Heart right ventricle (tissue), 16 donors: ENCODE results near the gene SLC22A2. TPM values are rescaled to one million over a fixed set of nuclear protein-coding genes. Genes with fewer than 3 reads are reported as not detected.

Experiments
- ATAC-seq, 8 donors: fragments of 200-7000 bp; cut with Tn5 transposase; one replicate each; pipeline ENCODE4 v1.9.1; 2020; ENCODE audit warnings: mild to moderate bottlenecking in 8 of 8, moderate library complexity in 8 of 8, moderate number of reproducible peaks in 1 of 8
- DNase-seq, 2 donors: peaks; one replicate each; pipeline ENCODE4 v3.0.0-alpha.2; 2020
- H3K27ac ChIP-seq, 10 donors: fragments of 200-600 bp; sonication (generic) in 2 of 10; one replicate each; pipeline versions ENCODE4 v1.5.0 to v1.8.0; 2020 to 2022; ENCODE audit warnings: mild to moderate bottlenecking in 3 of 10
- H3K27me3 ChIP-seq, 7 donors: fragments of 200-600 bp; one replicate each; pipeline ENCODE4 v1.8.0; 2021 to 2022; ENCODE audit warnings: mild to moderate bottlenecking in 2 of 7
- H3K36me3 ChIP-seq, 9 donors: fragments of 200-600 bp; sonication (generic) in 1 of 9; one replicate each; pipeline versions ENCODE4 v1.5.0 to v1.8.0; 2020 to 2022; ENCODE audit warnings: mild to moderate bottlenecking in 2 of 9
- H3K4me1 ChIP-seq, 9 donors: fragments of 200-600 bp; sonication (generic) in 1 of 9; one replicate each; pipeline versions ENCODE4 v1.5.0 to v1.8.0; 2020 to 2022; ENCODE audit warnings: mild to moderate bottlenecking in 4 of 9
- H3K4me3 ChIP-seq, 10 donors: fragments of 200-600 bp; sonication (generic) in 2 of 10; one replicate each; pipeline versions ENCODE4 v1.5.0 to v1.8.0; 2020 to 2022; ENCODE audit warnings: mild to moderate bottlenecking in 7 of 10, moderate library complexity in 2 of 10
- H3K9me3 ChIP-seq, 11 donors: fragments of 200-600 bp in 10 of 11; sonication (generic) in 2 of 11; one replicate each; pipeline versions ENCODE4 v1.5.0 to v1.8.0; 2013 to 2022; ENCODE audit warnings: mild to moderate bottlenecking in 2 of 11, control low read depth in 1 of 11, moderate library complexity in 1 of 11
- WGBS, 2 donors: extraction: QIAGEN DNeasy Blood & Tissue Kit; methylation state at CpG; one replicate each; pipeline ENCODE4 v1.1.7; 2013; ENCODE audit warnings: inconsistent platforms in 1 of 2; 5-methylcytosine and 5-hydroxymethylcytosine counted together
- intact Hi-C, 10 donors: fragments of 100-400 bp; cut with DNase I; formaldehyde crosslinking; loops; one replicate each; pipeline versions ENCODE4 v1.11.1 to v1.14.2; 2022
- polyA plus RNA-seq, 2 donors: library from polyadenylated mRNA; stranded (reverse); fragments of 200-250 nt; gene quantifications; one replicate each; pipeline ENCODE4 v1.2.3, GENCODE V29; 2013
- total RNA-seq, 10 donors: library from RNA; stranded (reverse); fragmentation: NEBNext Ultra II Directional in 3 of 10; extraction: Animal tissue kit (Norgen Biotek cat#: 25700) in 3 of 10; gene quantifications; one replicate each; pipeline versions ENCODE4 v1.2.1 to v1.2.4, GENCODE V29; 2021 to 2023
- TF ChIP-seq, protein P1 (sequence below), 9 donors: fragments of 200-600 bp; sonication (generic) in 2 of 9; IDR thresholded peaks; one replicate each; pipeline versions ENCODE4 v1.5.0 to v1.8.0; 2021 to 2022; ENCODE audit warnings: antibody characterized with exemption in 9 of 9, mild to moderate bottlenecking in 5 of 9, moderate library complexity in 1 of 9
- donor health status: Arrhythmogenic right ventricular cardiomyopathy.
- donor health status: ischemic (EF 13 %, LVEDD 7.1; RV severe dilation, severe dysfunction).
- donor health status: healthy with polysubstance abuse.
- donor health status: DM: no; HTN: yes; CAD: no.
- donor health status: DM: no; HTN: no; CAD: no.
- donor health status: ischemic (EF 25% LVEDD 6.9; RV normal size, moderate dysfunction).
- donor health status: ischemic (EF 25% LVEDD 5.7; RV mildly dilated, moderate dysfunction).
- donor health status: healthy.
- donor health status: DM: yes; HTN: yes; CAD: no.
- donor health status: Ischemic cardiomyopathy.
- donor health status: ischemic (EF 35%, LVEDD 5.7; RV mildly dilated, moderate dysfunction).
- donor health status: nonischemic (EF 11% LVEDD 7.7; RV severe dilation, severe dysfunction).
- donor health status: DM: yes; HTN: yes; CAD: no.
- donor health status: PGD.
- donor health status: ischemic (EF 29% LVEDD 5.4; RV normal size, mild dysfunction).
- donor health status: nonischemic (EF 23%, LVEDD 6.1; RV moderate dilation, normal function).

Gene SLC22A2
- total and polyA plus RNA-seq, 12 donors, result not detected

DNA sequence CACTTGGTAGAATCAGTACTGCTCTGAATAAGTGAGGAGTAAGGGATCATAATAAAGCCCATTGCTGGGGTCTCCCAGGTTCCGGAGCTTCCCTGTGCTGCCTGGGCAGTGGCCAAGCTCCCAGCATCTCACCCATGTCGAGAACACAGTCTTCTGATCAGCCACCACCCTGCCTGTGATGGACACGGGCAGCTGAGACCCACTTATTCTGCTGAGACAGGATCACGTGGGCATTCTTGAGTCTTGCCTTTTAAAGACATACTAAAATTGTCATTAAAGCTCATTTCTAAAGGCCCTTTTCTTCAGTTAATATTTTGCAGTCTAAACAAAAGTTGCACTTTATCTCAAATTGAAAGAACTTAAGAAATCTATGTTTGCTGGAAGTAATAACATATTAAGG lies 42.7 kb upstream of the SLC22A2 start:
- no peak for ATAC-seq

DNA sequence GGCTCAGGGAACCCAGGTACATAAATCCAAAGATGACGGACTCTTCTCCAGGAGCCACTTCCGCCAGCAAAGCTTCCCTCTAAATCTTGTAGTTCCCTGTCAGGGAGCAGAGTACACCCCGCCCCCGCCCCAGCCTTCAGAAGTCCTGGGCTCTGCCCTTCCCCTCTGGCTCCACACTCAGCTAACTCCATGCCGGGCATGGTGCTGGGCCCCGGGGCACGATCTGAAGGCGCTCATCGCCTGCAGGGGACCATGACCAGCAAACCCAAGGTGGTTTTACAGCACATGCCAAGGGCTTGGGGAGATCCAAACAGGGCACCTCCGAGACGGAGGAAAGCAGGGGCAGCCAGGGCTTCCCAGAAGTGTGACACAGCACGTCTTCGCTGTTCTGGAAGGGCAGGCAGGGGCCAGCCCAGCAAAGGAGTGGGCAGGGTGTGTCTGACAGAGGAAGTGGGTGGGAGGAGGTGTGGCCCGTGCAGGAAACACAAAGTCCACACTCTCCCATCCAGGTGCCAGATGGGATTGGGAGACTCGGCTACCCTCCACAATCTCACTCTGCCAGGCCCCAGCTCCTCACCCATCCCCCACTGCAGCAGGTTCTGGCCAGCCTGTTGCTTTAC lies 41.6 kb upstream of the SLC22A2 start:
- ATAC-seq, result peak in 1 of 8 donors; percentile 26
- H3K36me3 ChIP-seq, result no peaks in the 10 kb centered on the region
- WGBS, 2 donors, result 75 to 77% methylated on average over 15 of the region's 15 CpGs

More for the DNA sequence above, 42.7 kb upstream of the SLC22A2 start:
- intact Hi-C loops, result no loop called here
- no peak overlapping the region for H3K4me3 ChIP-seq
- no peak for DNase-seq
- no peaks in the 10 kb centered on the region for H3K9me3 ChIP-seq
- TF ChIP-seq, protein P1, sequence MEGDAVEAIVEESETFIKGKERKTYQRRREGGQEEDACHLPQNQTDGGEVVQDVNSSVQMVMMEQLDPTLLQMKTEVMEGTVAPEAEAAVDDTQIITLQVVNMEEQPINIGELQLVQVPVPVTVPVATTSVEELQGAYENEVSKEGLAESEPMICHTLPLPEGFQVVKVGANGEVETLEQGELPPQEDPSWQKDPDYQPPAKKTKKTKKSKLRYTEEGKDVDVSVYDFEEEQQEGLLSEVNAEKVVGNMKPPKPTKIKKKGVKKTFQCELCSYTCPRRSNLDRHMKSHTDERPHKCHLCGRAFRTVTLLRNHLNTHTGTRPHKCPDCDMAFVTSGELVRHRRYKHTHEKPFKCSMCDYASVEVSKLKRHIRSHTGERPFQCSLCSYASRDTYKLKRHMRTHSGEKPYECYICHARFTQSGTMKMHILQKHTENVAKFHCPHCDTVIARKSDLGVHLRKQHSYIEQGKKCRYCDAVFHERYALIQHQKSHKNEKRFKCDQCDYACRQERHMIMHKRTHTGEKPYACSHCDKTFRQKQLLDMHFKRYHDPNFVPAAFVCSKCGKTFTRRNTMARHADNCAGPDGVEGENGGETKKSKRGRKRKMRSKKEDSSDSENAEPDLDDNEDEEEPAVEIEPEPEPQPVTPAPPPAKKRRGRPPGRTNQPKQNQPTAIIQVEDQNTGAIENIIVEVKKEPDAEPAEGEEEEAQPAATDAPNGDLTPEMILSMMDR (IDR thresholded peaks at IDR 0.05), result no peak
- H3K4me1 ChIP-seq, result peaks cover 0 to 4% (median 0%) of the 10 kb centered on the region in 9 donors
- no peak overlapping the region for H3K27ac ChIP-seq
- 48 to 54% methylated on average over 4 of the region's 4 CpGs for WGBS, 2 donors
- H3K27me3 ChIP-seq, result peaks cover 0 to 3% (median 0%) of the 10 kb centered on the region in 7 donors
- no peaks in the 10 kb centered on the region for H3K36me3 ChIP-seq

DNA sequence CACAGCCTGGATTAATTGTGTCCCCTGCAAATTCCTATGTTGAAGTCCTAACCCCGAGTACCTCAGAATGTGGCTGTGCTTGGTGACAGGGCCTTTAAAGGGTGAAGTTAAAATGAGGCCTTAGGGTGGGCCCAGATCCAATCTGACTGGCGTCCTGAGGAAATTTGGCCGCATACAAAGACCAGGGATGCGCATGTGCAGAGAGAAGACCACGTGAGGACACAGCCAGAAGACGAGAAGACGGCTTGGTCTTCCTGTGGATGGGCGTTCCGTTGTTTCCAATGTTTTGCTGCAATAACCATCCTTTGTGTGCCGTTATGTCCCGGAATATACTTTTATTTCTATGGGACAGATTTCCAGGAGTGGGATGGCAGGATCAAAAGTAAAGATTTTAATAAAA lies 40.9 kb upstream of the SLC22A2 start:
- ATAC-seq (no peak), DNase-seq (no peak)
- 92 to 93% methylated on average over 11 of the region's 11 CpGs for WGBS, 2 donors
- no peaks in the 10 kb centered on the region for H3K36me3 ChIP-seq
- no peaks in the 10 kb centered on the region for H3K9me3 ChIP-seq
- H3K27ac ChIP-seq, result no peak overlapping the region
- H3K4me1 ChIP-seq, result peaks cover 0 to 4% (median 0%) of the 10 kb centered on the region in 9 donors
- intact Hi-C loops, result no loop called here
- TF ChIP-seq, protein P1 (IDR thresholded peaks at IDR 0.05), result no peak
- no peak overlapping the region for H3K4me3 ChIP-seq
- H3K27me3 ChIP-seq, result peaks cover 0 to 4% (median 0%) of the 10 kb centered on the region in 7 donors

More for the DNA sequence above, 41.6 kb upstream of the SLC22A2 start:
- Histone ChIP-seq H3K27me3 (peaks cover 0 to 4% (median 0%) of the 10 kb centered on the region in 7 donors), H3K4me3 (no peak overlapping the region), H3K4me1 (peaks cover 0 to 4% (median 0%) of the 10 kb centered on the region in 9 donors), H3K27ac (no peak overlapping the region), H3K9me3 (no peaks in the 10 kb centered on the region)
- DNase-seq, result no peak
- TF ChIP-seq, protein P1 (IDR thresholded peaks at IDR 0.05), result no peak
- intact Hi-C loops, result no loop called here

DNA sequence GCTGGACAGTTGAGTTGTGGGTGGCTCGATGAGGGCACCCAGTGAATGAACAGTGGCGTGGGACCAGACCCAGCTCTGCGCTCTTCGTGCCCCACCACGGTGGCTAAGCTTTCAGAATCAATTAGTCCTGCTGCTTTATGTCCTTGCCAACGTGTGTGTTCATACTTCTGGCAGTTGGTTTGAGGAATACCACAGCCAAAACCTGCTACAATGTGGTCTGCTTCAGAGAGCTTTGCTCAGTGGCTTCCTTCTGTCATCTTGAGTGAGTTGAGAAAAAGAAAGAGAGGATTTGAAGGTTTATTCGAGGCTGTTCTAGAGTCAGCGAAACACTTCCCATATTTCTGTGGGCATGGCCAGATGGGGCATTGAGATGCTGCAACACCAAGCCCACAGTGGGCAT lies 39.5 kb upstream of the SLC22A2 start:
- no peaks in the 10 kb centered on the region for H3K36me3 ChIP-seq
- H3K4me3 ChIP-seq, result no peak overlapping the region
- no peak overlapping the region for H3K27ac ChIP-seq
- TF ChIP-seq, protein P1 (IDR thresholded peaks at IDR 0.05), result no peak
- 87 to 88% methylated on average over 8 of the region's 8 CpGs for WGBS, 2 donors
- H3K4me1 ChIP-seq, result peaks cover 0 to 4% (median 0%) of the 10 kb centered on the region in 9 donors
- no peak for DNase-seq
- no peaks in the 10 kb centered on the region for H3K9me3 ChIP-seq
- peaks cover 0 to 9% (median 4%) of the 10 kb centered on the region in 7 donors for H3K27me3 ChIP-seq
- no peak for ATAC-seq
- intact Hi-C loops, result no loop called here
